Globus pallidus (tissue), 1 donor: ENCODE results near the gene NT5DC3.

ENCODE experiments used
- DNase-seq: peaks from one replicate; pipeline ENCODE4 v3.0.0-alpha.2; 2015; ENCODE audit warnings: low spot score

Gene NT5DC3

DNA sequence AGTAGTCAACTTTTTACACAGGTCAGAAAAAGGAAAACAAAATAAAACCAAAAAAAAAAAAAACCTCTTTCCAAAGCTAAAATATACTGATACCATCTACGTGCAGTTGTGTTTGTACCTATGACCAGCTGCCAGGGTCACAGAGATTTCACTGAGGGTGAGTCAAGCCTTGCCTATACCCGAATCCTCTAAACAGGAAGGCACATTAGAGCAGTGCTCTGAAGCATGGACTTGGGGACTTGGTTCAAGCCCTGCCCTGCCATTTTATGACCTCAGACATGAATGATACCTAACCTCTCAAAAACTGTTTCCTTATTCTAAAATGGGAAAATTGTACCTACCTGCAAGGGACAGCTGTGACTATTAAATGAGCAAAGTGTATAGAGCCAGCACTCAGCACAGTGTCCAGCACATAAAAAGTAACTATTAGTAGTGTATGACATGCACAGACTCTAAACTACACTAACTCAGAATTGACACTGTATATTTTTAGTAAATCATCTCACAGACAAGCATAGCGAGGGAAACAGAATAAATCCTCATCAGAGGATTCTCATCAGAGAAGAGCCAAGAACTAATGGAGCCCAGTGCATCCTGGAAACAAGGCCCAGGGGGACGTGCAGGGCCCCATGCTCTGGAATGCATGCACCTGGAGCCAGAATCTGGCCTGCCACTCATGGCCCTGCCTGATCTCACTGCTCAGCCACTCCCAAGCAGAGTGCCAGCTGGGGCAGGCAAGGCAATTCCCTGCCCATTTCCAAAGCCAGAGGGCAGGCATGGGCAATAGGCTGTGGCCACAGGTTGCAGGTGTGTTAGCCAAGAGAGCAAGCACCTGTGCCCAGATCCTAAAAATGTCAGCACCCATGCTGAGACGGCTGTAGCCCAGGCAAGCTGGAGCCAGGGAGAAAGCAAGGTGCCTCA is 57.0 kb downstream of the NT5DC3 start:
- DNase-seq: no peak

DNA sequence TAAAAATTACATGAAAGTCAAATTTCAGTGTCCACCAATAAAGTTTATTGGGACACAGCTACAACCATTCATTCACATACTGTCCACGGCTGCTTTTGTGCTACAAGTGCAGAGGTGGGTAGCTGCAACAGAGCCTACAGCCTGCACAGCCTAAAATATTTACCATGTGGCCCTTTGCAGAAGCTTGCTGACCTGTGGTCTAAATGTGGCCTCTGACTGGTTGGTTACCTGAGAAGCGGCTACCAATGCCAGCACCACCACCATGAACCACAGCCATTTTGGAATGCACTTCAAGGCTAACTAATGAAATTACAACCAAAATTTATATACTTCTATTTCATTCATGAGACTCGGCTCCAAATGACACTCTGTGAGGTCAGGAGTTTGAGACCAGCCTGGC is 58.6 kb downstream of the NT5DC3 start:
- no peak for DNase-seq

DNA sequence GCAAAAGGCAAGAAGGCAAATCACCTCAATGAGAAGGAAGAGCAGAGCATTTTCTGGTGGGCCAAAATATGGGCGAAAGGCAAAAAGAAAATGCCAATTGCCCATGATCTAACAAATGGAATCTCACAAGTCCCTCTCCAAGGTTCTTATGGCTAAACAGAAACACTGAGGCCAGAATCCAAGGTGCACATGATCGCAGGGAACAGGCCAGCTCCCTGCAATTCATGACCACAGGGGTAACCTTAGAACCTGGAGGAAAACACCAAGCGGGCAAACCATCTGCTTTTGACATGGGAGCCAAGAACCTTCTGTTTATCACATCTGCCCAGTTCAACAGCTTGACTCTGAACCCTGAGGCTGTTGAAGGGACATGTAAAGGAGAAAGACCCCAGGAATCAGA is 60.0 kb downstream of the NT5DC3 start:
- no peak for DNase-seq

DNA sequence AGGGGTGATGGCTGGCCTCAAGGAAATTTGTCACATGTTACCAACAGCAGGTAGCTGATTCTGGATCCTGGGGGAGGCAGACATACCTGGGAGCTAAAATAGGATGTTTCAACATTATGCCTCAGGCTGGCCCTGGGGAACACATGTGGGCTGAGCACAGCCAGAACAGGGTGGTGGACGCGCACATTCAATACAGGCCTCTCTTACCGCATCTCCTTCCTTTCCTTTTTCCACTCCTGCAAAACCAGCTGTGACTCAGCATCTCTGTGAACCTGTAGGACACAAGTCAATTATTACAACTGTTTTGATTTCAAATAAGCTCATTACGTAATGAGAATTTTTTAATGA is 61.0 kb downstream of the NT5DC3 start:
- no peak for DNase-seq

DNA sequence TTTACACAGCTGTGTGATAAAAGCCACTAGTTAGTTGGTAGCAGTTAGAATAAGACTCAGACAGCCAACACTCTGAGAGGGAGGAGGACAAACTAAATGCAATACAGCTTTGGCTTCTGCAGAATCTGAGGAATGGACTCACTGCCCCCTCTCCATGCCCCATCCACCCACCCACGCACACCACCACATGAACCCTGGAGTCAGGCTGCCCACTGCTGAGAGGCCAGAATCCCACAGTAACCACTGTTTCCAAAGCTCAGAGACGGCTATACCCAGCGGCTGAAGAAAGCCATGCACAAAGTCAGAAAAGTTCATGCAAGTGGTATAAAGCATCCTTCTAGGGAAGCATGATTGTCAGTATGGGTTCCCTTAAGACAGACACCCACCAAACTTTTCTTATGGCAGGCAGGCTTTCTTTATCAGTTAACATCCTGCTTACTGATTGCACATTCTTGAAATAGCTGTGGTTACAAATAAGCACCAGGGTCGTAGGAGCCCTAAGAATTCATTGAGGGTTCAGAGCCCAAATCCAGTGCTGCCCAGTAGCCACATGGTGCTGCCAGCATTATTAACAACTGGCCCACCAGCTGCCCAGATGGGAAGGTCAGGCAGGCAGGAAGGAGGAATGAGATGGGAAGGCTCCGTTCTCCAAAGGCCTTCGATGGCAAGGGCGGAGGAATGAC is 61.5 kb downstream of the NT5DC3 start:
- no peak for DNase-seq

DNA sequence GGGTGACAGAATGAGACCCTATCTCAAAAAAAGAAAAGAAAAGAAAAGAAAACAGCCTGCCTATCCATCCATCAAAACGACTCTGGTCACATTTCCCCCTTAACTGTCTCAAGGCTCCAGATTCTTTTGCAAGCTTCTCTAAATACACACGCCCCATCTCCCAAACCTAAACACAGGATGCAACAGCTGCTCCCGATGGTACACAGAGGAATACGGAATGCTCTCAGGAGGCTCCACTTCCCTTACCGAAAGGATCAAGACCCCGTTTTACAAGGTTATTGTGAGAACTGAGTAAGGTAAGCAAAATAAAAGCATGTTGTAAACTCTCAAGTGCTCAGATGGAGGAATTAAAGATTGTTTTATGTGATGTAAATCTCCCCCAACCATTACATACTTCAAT is 62.3 kb downstream of the NT5DC3 start:
- DNase-seq: no peak

DNA sequence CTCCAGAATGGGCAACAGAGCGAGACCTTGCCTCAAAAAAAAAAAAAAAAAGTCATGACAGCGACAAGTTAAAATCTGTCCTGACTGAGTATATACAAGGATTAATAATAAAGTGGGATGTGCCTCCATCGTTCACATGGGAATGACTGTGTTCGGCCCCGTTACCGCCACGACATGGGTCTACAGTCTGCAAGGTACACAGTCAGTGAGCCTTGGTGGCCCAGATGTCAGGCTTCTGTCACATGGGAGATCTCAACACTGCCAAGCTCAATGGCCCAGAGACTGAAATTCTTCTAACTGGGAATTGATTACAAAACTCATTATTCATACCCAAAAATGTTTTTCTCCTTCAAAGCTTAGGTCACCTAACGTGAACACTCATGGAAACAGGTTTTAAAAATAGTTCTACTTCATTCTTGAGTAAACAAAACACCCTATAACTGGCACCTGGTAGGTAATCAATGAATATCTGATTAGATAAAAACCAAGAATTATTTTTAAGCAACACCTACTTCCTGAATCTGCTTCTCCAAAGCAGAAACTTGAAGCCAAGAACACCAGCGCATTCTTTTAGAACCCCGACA is 66.0 kb downstream of the NT5DC3 start:
- DNase-seq: no peak

DNA sequence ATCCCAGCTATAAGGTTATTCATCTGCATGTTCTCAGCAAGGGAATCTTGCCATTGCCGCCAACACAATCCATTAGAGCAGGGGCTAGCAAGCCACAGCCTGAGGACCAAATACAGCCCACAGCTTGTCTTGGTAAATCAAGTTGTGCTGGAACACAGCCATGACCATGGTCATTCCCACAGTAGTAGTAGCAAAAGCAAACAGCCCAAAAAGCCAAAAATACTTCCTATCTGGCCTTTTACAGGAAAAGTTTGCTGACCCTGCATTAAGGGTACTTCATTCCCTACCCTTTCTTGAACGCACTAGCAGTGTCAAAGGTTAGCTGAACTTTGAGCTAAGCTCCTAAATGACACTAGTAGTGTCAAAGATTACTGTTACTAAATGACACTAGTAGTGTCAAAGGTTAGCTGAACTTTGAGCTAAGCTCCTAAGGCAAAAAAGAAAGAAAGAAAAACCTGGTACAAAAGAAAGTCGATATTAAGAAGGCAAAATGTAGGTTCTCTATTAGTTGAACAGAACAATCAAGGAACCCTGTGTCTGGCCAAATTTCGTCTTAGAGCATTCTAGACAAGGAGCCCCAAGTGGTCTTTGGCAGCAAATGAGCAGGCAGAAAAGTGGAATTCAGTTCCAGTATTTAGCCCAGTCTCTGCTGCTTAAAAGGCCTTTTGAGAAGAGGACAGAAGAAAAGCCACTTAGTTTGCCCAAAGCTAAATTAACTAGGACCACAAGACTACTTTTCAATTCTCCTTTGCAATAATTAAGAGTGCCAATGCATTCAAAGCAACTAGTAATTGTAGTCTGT is 67.7 kb downstream of the NT5DC3 start:
- DNase-seq: peak; percentile 64

DNA sequence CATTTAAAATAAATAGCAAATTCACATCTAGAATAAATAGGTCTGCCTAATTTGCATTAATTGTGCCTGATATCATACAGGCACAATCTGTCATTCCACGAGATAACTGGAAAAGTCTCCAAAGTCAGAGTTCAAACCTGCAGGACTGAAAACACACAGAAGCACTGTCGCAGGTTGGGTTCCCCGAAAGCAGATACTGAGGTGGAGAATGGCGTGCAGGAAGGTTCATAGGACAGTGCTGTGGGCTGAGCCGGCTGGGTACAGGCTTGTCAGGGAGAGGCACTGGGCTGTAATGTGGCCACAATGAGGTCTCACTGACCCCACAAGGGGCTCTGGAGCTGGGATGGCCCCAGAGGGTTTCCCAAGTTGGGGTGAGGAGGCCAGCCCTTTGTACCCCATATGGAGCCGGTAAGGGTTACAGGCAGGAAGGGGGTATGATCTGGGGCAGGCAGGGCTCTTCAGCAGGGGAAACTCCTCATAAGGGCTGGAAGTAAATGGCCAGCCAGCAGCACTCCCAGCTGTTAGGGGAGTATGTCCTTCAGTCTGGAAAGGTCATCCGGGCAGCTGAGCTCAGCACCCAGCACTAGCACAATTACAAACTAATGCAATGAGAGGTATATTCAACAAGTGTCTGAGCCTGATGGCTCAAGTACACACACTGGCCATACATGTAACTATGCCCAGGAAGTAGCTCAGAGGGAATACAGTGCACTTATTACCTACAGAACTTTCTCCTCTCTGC is 68.5 kb downstream of the NT5DC3 start:
- no peak for DNase-seq

DNA sequence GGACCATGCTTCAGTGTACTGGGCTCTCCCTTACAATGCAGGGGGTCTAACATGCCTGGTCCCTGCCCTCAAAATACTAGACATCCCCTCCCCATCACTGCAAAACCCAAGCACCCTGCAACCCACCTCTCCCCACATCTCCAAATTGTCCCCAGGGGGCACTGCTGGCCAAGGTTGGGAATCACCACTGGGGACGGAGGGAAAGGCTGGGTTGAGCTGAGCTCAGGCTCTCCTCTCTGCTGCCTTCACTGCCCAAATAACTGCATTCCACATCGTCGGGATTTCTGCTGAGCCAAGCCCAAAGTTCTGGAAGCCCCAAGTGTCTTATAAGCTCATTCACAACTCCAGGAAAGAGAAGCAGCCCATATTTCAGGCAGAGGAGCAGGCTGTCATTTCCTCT is 69.6 kb downstream of the NT5DC3 start:
- peak; percentile 39 for DNase-seq

DNA sequence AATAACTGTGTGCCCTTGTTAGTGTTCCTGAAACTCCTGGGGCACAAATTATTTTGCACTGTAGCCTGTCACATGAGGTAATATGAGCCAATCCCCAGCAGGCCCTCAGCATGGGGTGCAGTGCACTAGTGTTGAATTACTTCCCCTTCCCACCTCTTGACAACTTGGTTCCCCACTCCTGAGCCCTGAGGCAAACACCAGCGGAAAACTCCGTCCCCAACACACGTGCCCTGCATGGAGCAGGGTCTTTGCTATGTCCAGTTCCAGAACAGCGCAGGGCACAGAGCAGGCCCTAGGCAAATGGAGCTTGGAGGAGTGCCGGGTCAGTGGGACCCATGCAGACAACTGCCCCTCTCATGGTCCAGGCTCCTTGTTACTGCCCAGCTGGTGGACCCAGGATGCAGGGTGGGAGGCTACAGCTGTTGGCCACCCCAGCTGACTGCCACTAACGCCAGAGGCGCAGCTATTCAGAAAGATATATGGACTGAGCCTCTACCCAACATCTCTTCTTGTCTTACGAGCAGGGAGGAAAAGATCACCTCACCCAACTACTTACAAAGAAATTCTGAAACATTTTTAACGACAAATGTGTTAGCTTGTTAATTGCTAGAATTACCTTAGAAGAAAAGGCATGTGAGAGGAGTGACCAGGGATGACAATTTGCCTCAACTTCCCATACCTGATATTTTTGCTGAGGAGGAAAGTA is 71.6 kb downstream of the NT5DC3 start:
- no peak for DNase-seq

DNA sequence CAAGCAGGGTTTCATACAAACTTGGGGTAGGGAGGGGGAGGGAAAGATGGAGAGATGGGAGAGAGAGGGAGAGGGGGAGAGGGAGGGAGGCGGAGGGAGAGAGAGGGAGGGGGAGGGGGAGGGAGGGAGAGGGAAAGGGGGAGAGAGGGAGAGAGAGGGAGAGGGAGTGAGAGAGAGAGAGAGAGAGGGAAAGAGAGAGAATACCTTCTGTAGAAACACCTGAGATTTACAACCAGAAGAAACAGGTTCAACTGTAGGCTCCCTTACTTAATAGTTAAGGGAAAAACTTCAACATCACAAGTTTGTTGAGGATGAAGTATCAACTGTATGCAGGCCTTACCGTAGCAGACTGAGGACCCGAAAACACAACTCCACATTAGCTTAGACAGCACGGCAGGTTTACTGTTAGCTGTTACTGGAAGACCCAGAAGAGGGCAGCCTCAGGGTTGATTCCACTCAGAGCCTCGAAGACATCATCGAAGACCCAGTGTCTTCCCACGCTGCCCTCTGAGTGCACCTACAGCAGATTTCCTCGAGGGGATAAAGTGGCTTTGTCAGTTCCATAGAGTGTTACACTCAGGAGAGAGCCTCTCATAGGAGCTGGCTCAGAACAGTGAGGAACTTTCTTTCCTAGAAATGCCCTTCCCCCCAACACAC is 72.4 kb downstream of the NT5DC3 start:
- DNase-seq: no peak

DNA sequence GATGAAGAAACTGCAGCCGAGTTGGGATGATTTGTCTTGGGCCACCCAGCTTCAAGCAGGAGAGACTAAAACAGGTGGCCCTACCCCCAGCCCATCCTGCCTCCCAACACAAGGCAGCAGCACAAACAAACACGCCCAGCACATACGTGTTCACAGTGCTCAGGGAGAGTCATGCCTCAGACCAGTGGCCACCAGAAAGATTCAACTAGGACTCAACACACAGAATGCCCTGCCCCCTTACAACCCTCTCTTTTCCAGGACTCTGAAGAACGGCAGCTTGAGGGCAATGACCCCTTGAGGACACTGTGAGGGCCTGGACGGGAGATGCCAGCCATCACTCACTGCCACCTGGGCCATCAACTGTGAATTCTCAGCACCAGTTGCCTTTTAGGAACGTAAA is 75.0 kb downstream of the NT5DC3 start:
- no peak for DNase-seq

DNA sequence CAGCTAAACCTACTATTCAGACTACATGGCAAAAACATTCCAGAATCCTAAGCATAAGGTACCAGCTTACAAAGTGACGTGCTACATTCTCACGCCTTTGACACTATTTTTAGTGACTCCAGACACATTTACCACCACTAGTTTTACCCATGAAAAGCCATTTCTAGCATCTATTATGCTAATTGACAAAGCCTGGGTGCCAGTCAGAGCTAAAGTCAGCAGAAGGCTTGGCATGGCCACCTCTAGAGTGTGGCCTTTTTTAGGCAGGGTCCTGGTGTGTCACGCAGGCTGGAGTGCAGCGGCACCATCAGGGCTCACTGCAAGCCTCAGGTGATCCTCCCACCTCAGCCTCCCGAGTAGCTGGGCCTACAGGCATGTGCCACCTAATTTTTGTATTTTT is 75.7 kb downstream of the NT5DC3 start:
- DNase-seq: no peak

DNA sequence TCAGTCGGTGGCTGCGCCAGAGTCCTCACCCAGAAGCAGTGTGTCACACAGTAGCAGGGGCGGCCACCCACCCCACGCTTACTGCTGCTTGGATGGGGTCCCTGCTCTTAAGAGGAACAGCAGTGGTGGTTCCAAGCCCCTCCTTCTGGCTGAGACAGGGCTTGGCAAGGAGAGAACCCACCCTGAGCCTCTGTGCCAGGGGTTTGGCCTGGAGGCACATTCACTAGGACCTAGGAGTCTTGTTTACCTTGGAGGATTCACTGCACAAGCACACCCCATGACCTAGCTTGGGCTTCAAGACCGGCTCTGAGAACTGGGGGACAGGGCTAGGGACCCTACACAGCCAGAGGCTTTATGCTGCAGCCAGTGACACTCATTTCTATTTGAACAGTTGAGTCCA is 78.6 kb downstream of the NT5DC3 start:
- DNase-seq: no peak

DNA sequence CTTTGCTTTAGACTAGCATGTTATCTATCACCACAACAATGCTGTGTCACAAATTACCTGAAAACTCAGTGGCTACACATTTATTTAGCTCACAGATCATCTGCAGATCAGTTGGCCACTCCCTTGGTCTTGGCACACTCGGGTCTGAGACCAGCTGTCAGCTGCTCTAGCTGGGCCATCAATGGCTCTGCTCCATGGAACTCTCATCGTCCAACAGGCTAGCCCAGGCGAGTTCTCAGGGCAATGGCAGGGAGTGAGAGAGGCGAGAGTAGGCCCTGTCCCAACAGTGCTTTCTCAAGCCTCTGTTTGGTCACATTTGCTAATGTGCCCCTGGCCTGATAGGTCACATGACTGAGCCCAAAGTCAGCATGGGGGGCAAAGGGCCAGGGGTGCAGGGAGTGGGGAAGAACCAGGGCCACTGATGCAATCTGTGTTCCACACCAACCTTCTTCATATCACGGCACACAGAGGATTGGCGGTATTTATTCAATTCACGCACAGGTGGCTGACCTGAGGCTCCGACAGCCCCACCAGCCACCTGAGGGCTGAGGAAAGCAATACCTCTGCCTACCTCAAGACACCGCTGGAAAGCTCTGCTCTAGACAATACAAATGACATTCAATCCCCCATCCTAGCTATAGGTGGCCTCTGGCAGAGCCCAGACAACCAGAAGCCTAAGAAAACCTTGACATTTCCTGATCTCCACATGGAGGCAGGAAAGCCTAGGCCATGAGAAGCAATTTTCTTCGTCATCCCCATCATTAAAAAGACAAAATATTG is 82.5 kb downstream of the NT5DC3 start:
- DNase-seq: no peak

DNA sequence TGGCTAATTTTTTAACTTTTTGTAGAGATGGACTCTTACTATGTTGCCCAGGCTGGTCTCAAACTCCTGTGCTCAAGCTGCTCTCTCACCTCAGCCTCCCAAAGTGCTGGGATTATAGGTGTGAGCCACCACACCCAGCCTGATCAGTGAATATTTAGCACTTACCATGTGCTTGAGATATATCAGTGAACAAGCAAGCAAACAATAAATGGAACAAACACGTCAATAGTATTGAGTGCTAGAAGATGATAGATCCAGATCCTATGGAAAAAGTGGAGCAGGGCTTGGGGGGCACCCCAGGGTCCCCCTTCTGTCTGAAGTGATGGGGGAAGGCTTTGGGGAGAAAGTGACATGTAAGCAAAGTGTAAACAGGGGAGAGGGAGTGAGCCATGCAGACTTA is 83.8 kb downstream of the NT5DC3 start:
- no peak for DNase-seq

DNA sequence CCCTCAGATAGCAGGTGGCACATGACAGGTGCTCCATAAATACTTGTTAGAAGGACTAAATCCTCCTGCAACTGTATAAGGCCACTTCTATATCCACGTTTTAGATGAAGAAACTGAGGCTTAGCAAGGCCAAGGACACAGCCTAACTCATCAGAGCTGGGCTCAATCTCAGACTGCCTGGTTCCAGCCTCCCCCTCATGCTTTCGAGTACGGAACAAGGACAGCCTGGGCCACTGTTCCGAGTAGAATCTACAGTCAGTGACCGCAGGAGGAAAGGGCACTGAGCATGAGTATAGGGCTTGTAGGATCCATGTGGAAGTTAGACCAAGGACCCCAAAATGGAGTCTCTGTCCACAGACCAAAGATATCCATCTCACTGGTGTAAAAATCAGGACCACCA is 84.6 kb downstream of the NT5DC3 start:
- DNase-seq: no peak

DNA sequence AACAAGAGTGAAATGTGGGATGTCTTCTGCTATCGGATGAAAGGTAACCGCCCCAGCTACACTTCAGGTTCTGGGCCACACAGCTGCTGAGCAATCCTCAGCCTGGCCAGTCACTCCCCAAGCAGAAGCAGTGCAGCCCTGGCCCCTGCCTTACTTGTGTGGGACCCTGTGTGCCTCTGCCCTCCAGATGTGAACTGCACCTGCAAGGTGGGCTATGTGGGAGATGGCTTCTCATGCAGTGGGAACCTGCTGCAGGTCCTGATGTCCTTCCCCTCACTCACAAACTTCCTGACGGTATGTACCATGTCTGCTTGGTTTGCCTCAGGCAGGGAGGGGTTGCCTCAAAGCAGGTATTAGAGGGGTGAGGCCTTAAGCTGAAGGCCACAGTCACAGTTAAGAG is 85.6 kb downstream of the NT5DC3 start:
- DNase-seq: no peak

DNA sequence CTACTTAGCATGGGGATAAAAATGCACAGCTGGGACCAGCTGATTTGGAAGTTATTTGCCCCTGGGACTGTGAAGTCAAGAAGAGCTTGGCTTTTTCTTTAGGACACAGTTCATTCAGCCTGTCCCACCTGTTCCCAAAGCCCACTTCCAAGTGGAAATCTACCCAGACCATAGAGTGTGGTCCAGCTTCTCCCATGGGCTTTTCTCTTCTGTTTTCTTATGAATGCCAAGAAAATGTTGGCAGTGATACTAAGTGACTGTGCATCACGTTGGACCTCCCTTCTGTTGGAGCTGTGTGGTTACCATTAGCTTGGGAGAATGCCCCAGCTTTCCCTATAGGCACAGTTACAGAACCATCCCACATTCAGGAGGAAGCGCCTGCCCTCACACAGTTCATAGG is 89.4 kb downstream of the NT5DC3 start:
- DNase-seq: no peak
